GM18907 (cell line): Measurements from ENCODE around the gene SPEG.

ENCODE experiments used
- ATAC-seq: cut with Tn5 transposase; IDR thresholded peaks from one replicate; pipeline ENCODE4 v1.9.1; 2021; ENCODE audit warnings: mild to moderate bottlenecking, moderate library complexity; ENCODE audit not compliant: unreplicated experiment

The SPEG gene

GRCh38 chr2:219422952-219423534 lies 11.6 kb upstream of the SPEG start:
- no peak for ATAC-seq

- ATAC-seq, result no peak
Measured at GRCh38 chr2:219423652-219424377, 10.8 kb upstream of the SPEG start.

GRCh38 chr2:219425238-219426067 lies 9.2 kb upstream of the SPEG start:
- no peak for ATAC-seq

- ATAC-seq, result no peak
Measured at GRCh38 chr2:219426068-219426443, 8.6 kb upstream of the SPEG start.

GRCh38 chr2:219426534-219427136 lies 8.0 kb upstream of the SPEG start:
- no peak for ATAC-seq

- ATAC-seq, result no peak
Measured at GRCh38 chr2:219428469-219428868, 6.2 kb upstream of the SPEG start.

GRCh38 chr2:219429958-219430606 lies 4.6 kb upstream of the SPEG start:
- ATAC-seq, result no peak

- ATAC-seq, result no peak
Measured at GRCh38 chr2:219430633-219431615, 3.7 kb upstream of the SPEG start.

GRCh38 chr2:219433666-219434467 lies 776 bp upstream of the SPEG start:
- no peak for ATAC-seq

- ATAC-seq, result no peak
Measured at GRCh38 chr2:219434468-219434717, 250 bp upstream of the SPEG start.

- no peak for ATAC-seq
Measured at GRCh38 chr2:219435701-219436100, 1.1 kb downstream of the SPEG start.

- no peak for ATAC-seq
Measured at GRCh38 chr2:219436491-219436890, 1.8 kb downstream of the SPEG start.

- ATAC-seq, result no peak
Measured at GRCh38 chr2:219437141-219437540, 2.5 kb downstream of the SPEG start.

GRCh38 chr2:219437690-219438206 lies 3.1 kb downstream of the SPEG start:
- ATAC-seq, result no peak

- no peak for ATAC-seq
Measured at GRCh38 chr2:219438453-219438852, 3.8 kb downstream of the SPEG start.

- no peak for ATAC-seq
Measured at GRCh38 chr2:219439506-219439905, 4.9 kb downstream of the SPEG start.

GRCh38 chr2:219440388-219441256 lies 6.0 kb downstream of the SPEG start:
- ATAC-seq, result no peak
